Activated CD8-positive, alpha-beta memory T cell treated with anti-CD3 and anti-CD28 coated beads for 48 hours (primary cell): ENCODE measurements around the gene CYP2W1.
"Not testable (repeated sequence)": the region's sequence is repeated elsewhere in the genome, so short reads cannot be mapped to it uniquely, and the experiment has no call there.

ENCODE experiments used
- DNase-seq, 3 experiments: peaks; one replicate each; pipeline ENCODE4 v3.0.0-alpha.2; 2020; ENCODE audit warnings: low read depth in 2 of 3, low spot score in 2 of 3

Gene CYP2W1

GRCh38 chr7:983004-983615 is at the start of gene CYP2W1:
Gene CYP2W1 (plus strand): TSS chr7:983181. CDS start chr7:983212, 31 bp downstream.
- no peak for DNase-seq

GRCh38 chr7:934469-935163 is 48.4 kb upstream of the CYP2W1 start:
- no peak for DNase-seq

GRCh38 chr7:935164-935873 is 47.7 kb upstream of the CYP2W1 start:
- no peak for DNase-seq

- no peak for DNase-seq
These were observed 47.1 kb upstream of the CYP2W1 start for GRCh38 chr7:935874-936385.

GRCh38 chr7:936386-937054 is 46.5 kb upstream of the CYP2W1 start:
- DNase-seq = peak in 1 of 3 experiments; percentile 44

- no peak for DNase-seq
These were observed 45.0 kb upstream of the CYP2W1 start for GRCh38 chr7:937856-938484.

GRCh38 chr7:938546-939185 is 44.3 kb upstream of the CYP2W1 start:
- DNase-seq = no peak

GRCh38 chr7:939843-940242 is 43.1 kb upstream of the CYP2W1 start:
- no peak for DNase-seq

GRCh38 chr7:940599-941408 is 42.2 kb upstream of the CYP2W1 start:
- no peak for DNase-seq

- DNase-seq = not testable (repeated sequence)
These were observed 39.2 kb upstream of the CYP2W1 start for GRCh38 chr7:943793-944192.

- DNase-seq = no peak
These were observed 38.2 kb upstream of the CYP2W1 start for GRCh38 chr7:944744-945143.

- DNase-seq = no peak
These were observed 37.8 kb upstream of the CYP2W1 start for GRCh38 chr7:945147-945555.

- no peak for DNase-seq
These were observed 37.3 kb upstream of the CYP2W1 start for GRCh38 chr7:945556-946255.

GRCh38 chr7:946256-946996 is 36.6 kb upstream of the CYP2W1 start:
- no peak for DNase-seq

- DNase-seq = no peak
These were observed 35.4 kb upstream of the CYP2W1 start for GRCh38 chr7:947391-948210.

GRCh38 chr7:949021-949934 is 33.7 kb upstream of the CYP2W1 start:
- DNase-seq = no peak
